Measurements from ENCODE around the gene RGS13. TPM values are rescaled to one million over a fixed set of nuclear protein-coding genes. Genes with fewer than 3 reads are reported as not detected.

The RGS13 gene
- total RNA-seq, 4 donors from 2014 or later: 0.77 to 1.9 (median 1.1) TPM; not detected in 1

- Histone ChIP-seq H3K36me3 (no peaks in the 10 kb centered on the region), H3K4me1 (no peaks in the 10 kb centered on the region), H3K9me3 (no peaks in the 10 kb centered on the region), H3K27me3 (no peaks in the 10 kb centered on the region), H3K4me3 (no peak overlapping the region), H3K27ac (no peak overlapping the region)
- no peak for ATAC-seq
- TF ChIP-seq EP300 (IDR thresholded peaks at IDR 0.05) (no peak), CTCF (IDR thresholded peaks at IDR 0.05) (no peak), POLR2AphosphoS5 (IDR thresholded peaks at IDR 0.05) (no peak), POLR2A (IDR thresholded peaks at IDR 0.05) (no peak)
Measured at GRCh38 chr1:192631749-192632148, 4.2 kb upstream of the RGS13 start.

GRCh38 chr1:192632188-192632587, 3.8 kb upstream of the RGS13 start:
- TF ChIP-seq CTCF (IDR thresholded peaks at IDR 0.05) (no peak), POLR2AphosphoS5 (IDR thresholded peaks at IDR 0.05) (no peak), EP300 (IDR thresholded peaks at IDR 0.05) (no peak), POLR2A (IDR thresholded peaks at IDR 0.05) (no peak)
- H3K36me3 ChIP-seq: no peaks in the 10 kb centered on the region
- no peaks in the 10 kb centered on the region for H3K4me1 ChIP-seq
- H3K27me3 ChIP-seq: no peaks in the 10 kb centered on the region
- no peaks in the 10 kb centered on the region for H3K9me3 ChIP-seq
- H3K27ac ChIP-seq: no peak overlapping the region
- no peak for ATAC-seq
- 72 to 74% methylated on average over 3 of the region's 3 CpGs for WGBS, 2 donors (ENCODE audit: low coverage in 1 of 2)
- no peak overlapping the region for H3K4me3 ChIP-seq

GRCh38 chr1:192632641-192633532, 3.1 kb upstream of the RGS13 start:
- WGBS, 2 donors (ENCODE audit: low coverage in 1 of 2): 79 to 86% methylated on average over 4 to 6 of the region's 6 CpGs
- Histone ChIP-seq H3K27ac (no peak overlapping the region), H3K4me1 (no peaks in the 10 kb centered on the region), H3K36me3 (no peaks in the 10 kb centered on the region), H3K27me3 (no peaks in the 10 kb centered on the region), H3K4me3 (no peak overlapping the region), H3K9me3 (no peaks in the 10 kb centered on the region)
- ATAC-seq: no peak
- TF ChIP-seq CTCF (IDR thresholded peaks at IDR 0.05): no peak

GRCh38 chr1:192633533-192634253, 2.3 kb upstream of the RGS13 start:
- Histone ChIP-seq H3K27ac (no peak overlapping the region), H3K4me3 (no peak overlapping the region), H3K4me1 (no peaks in the 10 kb centered on the region), H3K36me3 (no peaks in the 10 kb centered on the region), H3K9me3 (no peaks in the 10 kb centered on the region), H3K27me3 (no peaks in the 10 kb centered on the region)
- 58 to 76% methylated on average over 6 to 7 of the region's 7 CpGs for WGBS, 2 donors (ENCODE audit: low coverage in 1 of 2)
- ATAC-seq: no peak
- TF ChIP-seq EP300 (IDR thresholded peaks at IDR 0.05) (no peak), CTCF (IDR thresholded peaks at IDR 0.05) (no peak), POLR2AphosphoS5 (IDR thresholded peaks at IDR 0.05) (no peak), POLR2A (IDR thresholded peaks at IDR 0.05) (no peak)

- Histone ChIP-seq H3K4me3 (no peak overlapping the region), H3K27me3 (no peaks in the 10 kb centered on the region), H3K36me3 (no peaks in the 10 kb centered on the region), H3K4me1 (no peaks in the 10 kb centered on the region), H3K27ac (no peak overlapping the region), H3K9me3 (no peaks in the 10 kb centered on the region)
- no peak for ATAC-seq
- WGBS, 2 donors (ENCODE audit: low coverage in 1 of 2): 88 to 100% methylated on average over 2 of the region's 2 CpGs
- TF ChIP-seq POLR2AphosphoS5 (IDR thresholded peaks at IDR 0.05) (no peak), EP300 (IDR thresholded peaks at IDR 0.05) (no peak), POLR2A (IDR thresholded peaks at IDR 0.05) (no peak), CTCF (IDR thresholded peaks at IDR 0.05) (no peak)
Measured at GRCh38 chr1:192635041-192635440, 906 bp upstream of the RGS13 start.

All from gastroesophageal sphincter (tissue), 4 donors.